Uterus (tissue), 4 donors: Measurements from ENCODE around the gene NKAIN2. TPM values are rescaled to one million over a fixed set of nuclear protein-coding genes. Genes with fewer than 3 reads are reported as not detected.

ENCODE experiments used
- DNase-seq, 2 donors: peaks; one replicate each; pipeline ENCODE4 v3.0.0-alpha.2; 2019 to 2020
- H3K27ac ChIP-seq, 2 donors: fragments of 200-600 bp; sonication (generic); 1 replicate in 1 of 2; 2 replicates in 1 of 2; pipeline ENCODE4 v1.5.1; 2016 to 2018
- H3K27me3 ChIP-seq, 2 donors: fragments of 200-600 bp; sonication (generic); one replicate each; pipeline ENCODE4 v1.5.1; 2018 to 2019; ENCODE audit warnings: control low read depth in 1 of 2
- H3K36me3 ChIP-seq, 2 donors: fragments of 200-600 bp; sonication (generic); one replicate each; pipeline ENCODE4 v1.5.1; 2019; ENCODE audit warnings: control low read depth in 1 of 2
- H3K4me1 ChIP-seq, 2 donors: fragments of 200-600 bp; sonication (generic); one replicate each; pipeline ENCODE4 v1.5.1; 2018 to 2019; ENCODE audit warnings: control low read depth in 1 of 2
- H3K4me3 ChIP-seq, 2 donors: fragments of 200-600 bp; sonication (generic); 1 replicate in 1 of 2; 2 replicates in 1 of 2; pipeline ENCODE4 v1.5.1; 2018 to 2019; ENCODE audit warnings: mild to moderate bottlenecking in 1 of 2
- H3K9me3 ChIP-seq, 2 donors: fragments of 200-600 bp; sonication (generic); one replicate each; pipeline ENCODE4 v1.5.1; 2019; ENCODE audit warnings: control low read depth in 1 of 2
- POLR2A ChIP-seq, 2 donors: fragments of 450-650 bp; IDR thresholded peaks; one replicate each; pipeline ENCODE4 v1.6.1; 2016; ENCODE audit warnings: antibody characterized with exemption in 2 of 2, mild to moderate bottlenecking in 1 of 2, moderate library complexity in 1 of 2
- intact Hi-C: fragments of 100-400 bp; cut with DNase I; formaldehyde crosslinking; loops from one replicate; pipeline ENCODE4 v1.15.1; 2023; ENCODE audit warnings: low total_unique reads
- total RNA-seq, 4 donors: library from RNA; depleted of rRNA in 3 of 4; stranded (reverse); fragments of >200 nt in 3 of 4; gene quantifications; one replicate each; pipeline versions ENCODE4 v1.1.0 to v1.2.4, GENCODE V29; 2014 to 2023
- TF ChIP-seq, protein P1 (sequence below), 4 experiments: fragments of 200-600 bp in 2 of 4; fragments of 450-650 bp in 2 of 4; sonication (generic) in 2 of 4; IDR thresholded peaks; one replicate each; pipeline ENCODE4 v1.5.1; 2016 to 2019; ENCODE audit warnings: antibody characterized with exemption in 4 of 4, mild to moderate bottlenecking in 2 of 4, moderate library complexity in 1 of 4
- donor health status: DM: yes; HTN: yes; CAD: no.

Gene NKAIN2
- total RNA-seq, 4 donors from 2014 or later = 0.59 to 1.1 (median 1.0) TPM; not detected in 1

GRCh38 chr6:124742971-124743370, 939.3 kb downstream of the NKAIN2 start:
- no peaks in the 10 kb centered on the region for H3K4me1 ChIP-seq
- intact Hi-C loops = no loop called here
- H3K9me3 ChIP-seq = no peaks in the 10 kb centered on the region
- TF ChIP-seq, protein P1, sequence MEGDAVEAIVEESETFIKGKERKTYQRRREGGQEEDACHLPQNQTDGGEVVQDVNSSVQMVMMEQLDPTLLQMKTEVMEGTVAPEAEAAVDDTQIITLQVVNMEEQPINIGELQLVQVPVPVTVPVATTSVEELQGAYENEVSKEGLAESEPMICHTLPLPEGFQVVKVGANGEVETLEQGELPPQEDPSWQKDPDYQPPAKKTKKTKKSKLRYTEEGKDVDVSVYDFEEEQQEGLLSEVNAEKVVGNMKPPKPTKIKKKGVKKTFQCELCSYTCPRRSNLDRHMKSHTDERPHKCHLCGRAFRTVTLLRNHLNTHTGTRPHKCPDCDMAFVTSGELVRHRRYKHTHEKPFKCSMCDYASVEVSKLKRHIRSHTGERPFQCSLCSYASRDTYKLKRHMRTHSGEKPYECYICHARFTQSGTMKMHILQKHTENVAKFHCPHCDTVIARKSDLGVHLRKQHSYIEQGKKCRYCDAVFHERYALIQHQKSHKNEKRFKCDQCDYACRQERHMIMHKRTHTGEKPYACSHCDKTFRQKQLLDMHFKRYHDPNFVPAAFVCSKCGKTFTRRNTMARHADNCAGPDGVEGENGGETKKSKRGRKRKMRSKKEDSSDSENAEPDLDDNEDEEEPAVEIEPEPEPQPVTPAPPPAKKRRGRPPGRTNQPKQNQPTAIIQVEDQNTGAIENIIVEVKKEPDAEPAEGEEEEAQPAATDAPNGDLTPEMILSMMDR (IDR thresholded peaks at IDR 0.05) = no peak
- TF ChIP-seq POLR2A (IDR thresholded peaks at IDR 0.05) = no peak
- no peak overlapping the region for H3K4me3 ChIP-seq
- no peak for DNase-seq
- no peak overlapping the region for H3K27ac ChIP-seq
- no peaks in the 10 kb centered on the region for H3K36me3 ChIP-seq
- H3K27me3 ChIP-seq = no peaks in the 10 kb centered on the region

DNA sequence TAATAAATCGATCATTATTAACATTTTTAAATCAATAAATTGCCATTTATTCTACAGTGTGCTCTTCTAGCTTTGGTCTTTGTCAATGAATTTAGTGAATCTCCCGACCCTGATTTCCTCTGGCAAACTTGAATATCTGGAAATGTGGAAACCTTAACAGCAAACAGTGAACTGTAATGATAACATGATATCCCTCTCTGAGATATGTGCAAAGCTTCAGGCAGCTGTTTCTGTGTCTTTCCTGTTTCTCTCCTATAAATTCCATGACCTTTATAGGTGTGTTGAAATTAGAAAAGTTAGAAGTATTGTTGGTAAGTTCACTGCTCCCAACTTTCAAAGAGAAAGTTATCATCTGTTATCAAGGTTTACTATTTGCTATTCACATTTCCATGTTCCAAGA, 939.8 kb downstream of the NKAIN2 start:
- no peak for DNase-seq
- TF ChIP-seq, protein P1 (IDR thresholded peaks at IDR 0.05) = no peak
- TF ChIP-seq POLR2A (IDR thresholded peaks at IDR 0.05) = no peak
- Histone ChIP-seq H3K36me3 (no peaks in the 10 kb centered on the region), H3K4me3 (no peak overlapping the region), H3K9me3 (no peaks in the 10 kb centered on the region), H3K27me3 (no peaks in the 10 kb centered on the region), H3K27ac (no peak overlapping the region), H3K4me1 (no peaks in the 10 kb centered on the region)
- intact Hi-C loops = no loop called here

- intact Hi-C loops = no loop called here
- TF ChIP-seq, protein P1 (IDR thresholded peaks at IDR 0.05) = no peak
- TF ChIP-seq POLR2A (IDR thresholded peaks at IDR 0.05) = no peak
- no peaks in the 10 kb centered on the region for H3K36me3 ChIP-seq
- H3K9me3 ChIP-seq = no peaks in the 10 kb centered on the region
- no peaks in the 10 kb centered on the region for H3K27me3 ChIP-seq
- no peaks in the 10 kb centered on the region for H3K4me1 ChIP-seq
- no peak overlapping the region for H3K27ac ChIP-seq
- H3K4me3 ChIP-seq = no peak overlapping the region
- DNase-seq = no peak
Observed at GRCh38 chr6:124747349-124747748, 943.7 kb downstream of the NKAIN2 start.

DNA sequence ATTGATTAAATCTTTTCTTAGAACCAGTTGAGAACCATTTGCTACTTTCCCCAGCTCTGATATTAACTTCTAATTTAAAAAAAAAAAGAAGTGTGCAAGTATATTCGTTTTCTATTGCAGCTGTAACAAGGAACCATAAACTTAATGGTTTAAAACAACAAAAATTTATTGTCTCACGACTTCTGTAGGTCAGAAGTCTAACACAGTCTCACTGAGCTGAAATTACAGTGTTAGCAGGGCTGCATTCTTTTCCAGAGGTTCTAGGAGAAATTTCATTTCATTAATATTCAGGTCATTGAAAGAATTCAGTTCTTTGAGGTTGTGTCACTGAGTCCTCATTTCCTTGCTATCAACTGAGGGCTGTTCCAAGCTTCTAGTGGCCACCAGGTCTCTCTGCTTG, 945.1 kb downstream of the NKAIN2 start:
- Histone ChIP-seq H3K36me3 (no peaks in the 10 kb centered on the region), H3K27me3 (no peaks in the 10 kb centered on the region), H3K9me3 (no peaks in the 10 kb centered on the region), H3K27ac (no peak overlapping the region), H3K4me3 (no peak overlapping the region), H3K4me1 (no peaks in the 10 kb centered on the region)
- intact Hi-C loops = no loop called here
- DNase-seq = no peak
- TF ChIP-seq, protein P1 (IDR thresholded peaks at IDR 0.05) = no peak
- no peak for TF ChIP-seq POLR2A (IDR thresholded peaks at IDR 0.05)

GRCh38 chr6:124753001-124753400, 949.3 kb downstream of the NKAIN2 start:
- H3K9me3 ChIP-seq = no peaks in the 10 kb centered on the region
- H3K27me3 ChIP-seq = no peaks in the 10 kb centered on the region
- H3K4me3 ChIP-seq = no peak overlapping the region
- intact Hi-C loops = no loop called here
- no peak overlapping the region for H3K27ac ChIP-seq
- no peaks in the 10 kb centered on the region for H3K4me1 ChIP-seq
- no peaks in the 10 kb centered on the region for H3K36me3 ChIP-seq
- TF ChIP-seq, protein P1 (IDR thresholded peaks at IDR 0.05) = no peak
- no peak for TF ChIP-seq POLR2A (IDR thresholded peaks at IDR 0.05)
- no peak for DNase-seq
